Activated T-cell treated with anti-CD3 and anti-CD28 coated beads, Interleukin-2, amount 50 U/mL, for 1 hour (primary cell): ENCODE measurements around the gene FGF22.
A peak's percentile ranks its signal among the peaks of the same experiment; 100 is the strongest.
"Not testable (repeated sequence)": the region's sequence is repeated elsewhere in the genome, so short reads cannot be mapped to it uniquely, and the experiment has no call there.

Experiments
- DNase-seq: peaks from one replicate; pipeline ENCODE4 v3.0.0-alpha.2; 2020

FGF22 gene

GRCh38 chr19:622666-623065, 17.0 kb upstream of the FGF22 start:
- DNase-seq, result no peak

- no peak for DNase-seq
These were observed 16.3 kb upstream of the FGF22 start for GRCh38 chr19:623175-623916.

GRCh38 chr19:623974-624373, 15.7 kb upstream of the FGF22 start:
- no peak for DNase-seq

GRCh38 chr19:624433-625109, 15.1 kb upstream of the FGF22 start:
- no peak for DNase-seq

GRCh38 chr19:625257-625656, 14.4 kb upstream of the FGF22 start:
- no peak for DNase-seq

GRCh38 chr19:626566-626965, 13.1 kb upstream of the FGF22 start:
- DNase-seq, result not testable (repeated sequence)

GRCh38 chr19:628168-628567, 11.5 kb upstream of the FGF22 start:
- DNase-seq, result no peak

GRCh38 chr19:629515-629914, 10.2 kb upstream of the FGF22 start:
- DNase-seq, result not testable (repeated sequence)

- DNase-seq, result no peak
These were observed 9.5 kb upstream of the FGF22 start for GRCh38 chr19:629961-630714.

GRCh38 chr19:632579-633067, 7.1 kb upstream of the FGF22 start:
- DNase-seq, result peak; percentile 35

- DNase-seq, result peak; percentile 93
These were observed 6.5 kb upstream of the FGF22 start, which contains the start of gene POLRMT for GRCh38 chr19:633068-633785. Gene POLRMT, minus strand, starts transcription at chr19:633537. Its CDS starts 25 bp downstream, at chr19:633512.

- DNase-seq, result no peak
These were observed 5.7 kb upstream of the FGF22 start for GRCh38 chr19:633786-634639.

- no peak for DNase-seq
These were observed 4.6 kb upstream of the FGF22 start for GRCh38 chr19:634975-635652.

GRCh38 chr19:638906-639252, 800 bp upstream of the FGF22 start:
- no peak for DNase-seq

- DNase-seq, result no peak
These were observed 481 bp downstream of the FGF22 start for GRCh38 chr19:640161-640558.

GRCh38 chr19:640606-641189, 1.0 kb downstream of the FGF22 start:
- DNase-seq, result no peak

GRCh38 chr19:641702-642101, 2.0 kb downstream of the FGF22 start:
- no peak for DNase-seq

- no peak for DNase-seq
These were observed 3.4 kb downstream of the FGF22 start for GRCh38 chr19:642767-643727.

- no peak for DNase-seq
These were observed 4.1 kb downstream of the FGF22 start for GRCh38 chr19:643736-644135.

- no peak for DNase-seq
These were observed 4.7 kb downstream of the FGF22 start for GRCh38 chr19:644363-644762.
